Colonic mucosa (tissue), 4 donors: Measurements from ENCODE around the gene PCCA. TPM values are rescaled to one million over a fixed set of nuclear protein-coding genes. Genes with fewer than 3 reads are reported as not detected.
"Not testable (repeated sequence)": the region's sequence is repeated elsewhere in the genome, so short reads cannot be mapped to it uniquely, and the experiment has no call there.

Experiments used
- DNase-seq: peaks from one replicate; pipeline ENCODE4 v3.0.0-alpha.2; 2020
- H3K27ac ChIP-seq: fragments of 200-600 bp; one replicate; pipeline ENCODE4 v1.8.0; 2021
- H3K27me3 ChIP-seq: fragments of 200-600 bp; one replicate; pipeline ENCODE4 v1.8.0; 2021
- H3K36me3 ChIP-seq: fragments of 200-600 bp; one replicate; pipeline ENCODE4 v1.8.0; 2021
- H3K4me1 ChIP-seq: fragments of 200-600 bp; one replicate; pipeline ENCODE4 v1.8.0; 2021; ENCODE audit warnings: mild to moderate bottlenecking
- H3K4me3 ChIP-seq: fragments of 200-600 bp; one replicate; pipeline ENCODE4 v1.8.0; 2021
- H3K9ac ChIP-seq, 2 donors: one replicate each; pipeline ENCODE4 v1.7.0; 2013; ENCODE audit warnings: control low read depth in 2 of 2, low read depth in 2 of 2, low read length in 2 of 2
- H3K9me3 ChIP-seq: fragments of 200-600 bp; one replicate; pipeline ENCODE4 v1.8.0; 2021
- intact Hi-C: fragments of 100-400 bp; cut with DNase I; formaldehyde crosslinking; loops from one replicate; pipeline ENCODE4 v1.14.1; 2022
- total RNA-seq, 2 donors: library from RNA; stranded (reverse); fragmentation: NEBNext Ultra II Directional in 1 of 2; extraction: Animal tissue kit (Norgen Biotek cat#: 25700) in 1 of 2; gene quantifications; one replicate each; pipeline ENCODE4 v1.2.1, GENCODE V29; 2021
- TF ChIP-seq, protein P1 (sequence below): fragments of 200-600 bp; IDR thresholded peaks from one replicate; pipeline ENCODE4 v1.8.0; 2022; ENCODE audit warnings: antibody characterized with exemption, mild to moderate bottlenecking
- donor health status: healthy.
- donor health status: DM: no; HTN: no; CAD: no.
- donor health status: DM: no; HTN: no; CAD: no.

PCCA gene
- total RNA-seq, 2 donors from 2014 or later = 65.5 to 109 TPM

DNA sequence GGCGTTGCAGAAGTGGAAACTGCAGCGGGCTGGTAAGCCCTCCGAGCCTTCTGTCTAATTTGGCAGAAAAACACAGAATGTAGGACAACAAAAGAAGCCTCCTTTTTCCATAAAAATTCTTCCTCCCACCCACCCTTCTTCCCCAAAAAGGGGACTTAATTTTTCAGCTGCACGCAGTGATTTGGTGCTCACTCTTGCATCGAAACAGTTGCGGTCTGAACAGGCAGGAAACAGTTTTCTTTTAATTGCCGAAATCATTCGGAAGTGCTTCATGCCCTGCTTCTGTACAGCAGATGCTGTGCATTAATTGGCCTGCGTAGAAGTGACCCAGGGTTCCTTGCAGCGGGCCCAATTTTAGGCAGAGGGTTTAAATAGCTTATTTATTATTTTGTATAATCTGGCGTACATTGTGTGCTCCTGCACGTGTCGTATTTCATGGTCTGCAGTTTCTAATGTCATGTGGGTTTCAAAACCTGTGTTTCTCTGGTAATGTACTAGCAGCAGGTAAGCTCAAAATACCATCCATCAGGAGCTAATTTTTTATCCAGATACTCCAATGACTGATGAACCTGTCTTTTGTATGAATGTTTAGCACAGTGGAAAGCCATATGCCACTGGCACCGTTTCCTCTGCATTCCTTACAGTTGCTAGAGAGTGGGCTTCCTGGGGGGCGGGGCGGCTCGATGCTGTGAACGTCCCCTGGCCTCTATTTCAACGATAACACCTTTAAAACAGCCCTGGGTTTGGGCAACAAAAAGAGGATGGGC lies 433.1 kb downstream of the PCCA start:
- no peaks in the 10 kb centered on the region for H3K4me1 ChIP-seq
- H3K4me3 ChIP-seq = no peak overlapping the region
- DNase-seq = no peak
- no peak overlapping the region for H3K27ac ChIP-seq
- H3K9me3 ChIP-seq = no peaks in the 10 kb centered on the region
- intact Hi-C loops = no loop called here
- TF ChIP-seq, protein P1, sequence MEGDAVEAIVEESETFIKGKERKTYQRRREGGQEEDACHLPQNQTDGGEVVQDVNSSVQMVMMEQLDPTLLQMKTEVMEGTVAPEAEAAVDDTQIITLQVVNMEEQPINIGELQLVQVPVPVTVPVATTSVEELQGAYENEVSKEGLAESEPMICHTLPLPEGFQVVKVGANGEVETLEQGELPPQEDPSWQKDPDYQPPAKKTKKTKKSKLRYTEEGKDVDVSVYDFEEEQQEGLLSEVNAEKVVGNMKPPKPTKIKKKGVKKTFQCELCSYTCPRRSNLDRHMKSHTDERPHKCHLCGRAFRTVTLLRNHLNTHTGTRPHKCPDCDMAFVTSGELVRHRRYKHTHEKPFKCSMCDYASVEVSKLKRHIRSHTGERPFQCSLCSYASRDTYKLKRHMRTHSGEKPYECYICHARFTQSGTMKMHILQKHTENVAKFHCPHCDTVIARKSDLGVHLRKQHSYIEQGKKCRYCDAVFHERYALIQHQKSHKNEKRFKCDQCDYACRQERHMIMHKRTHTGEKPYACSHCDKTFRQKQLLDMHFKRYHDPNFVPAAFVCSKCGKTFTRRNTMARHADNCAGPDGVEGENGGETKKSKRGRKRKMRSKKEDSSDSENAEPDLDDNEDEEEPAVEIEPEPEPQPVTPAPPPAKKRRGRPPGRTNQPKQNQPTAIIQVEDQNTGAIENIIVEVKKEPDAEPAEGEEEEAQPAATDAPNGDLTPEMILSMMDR = no peak
- H3K36me3 ChIP-seq = no peaks in the 10 kb centered on the region
- H3K9ac ChIP-seq = no peak overlapping the region
- no peaks in the 10 kb centered on the region for H3K27me3 ChIP-seq

DNA sequence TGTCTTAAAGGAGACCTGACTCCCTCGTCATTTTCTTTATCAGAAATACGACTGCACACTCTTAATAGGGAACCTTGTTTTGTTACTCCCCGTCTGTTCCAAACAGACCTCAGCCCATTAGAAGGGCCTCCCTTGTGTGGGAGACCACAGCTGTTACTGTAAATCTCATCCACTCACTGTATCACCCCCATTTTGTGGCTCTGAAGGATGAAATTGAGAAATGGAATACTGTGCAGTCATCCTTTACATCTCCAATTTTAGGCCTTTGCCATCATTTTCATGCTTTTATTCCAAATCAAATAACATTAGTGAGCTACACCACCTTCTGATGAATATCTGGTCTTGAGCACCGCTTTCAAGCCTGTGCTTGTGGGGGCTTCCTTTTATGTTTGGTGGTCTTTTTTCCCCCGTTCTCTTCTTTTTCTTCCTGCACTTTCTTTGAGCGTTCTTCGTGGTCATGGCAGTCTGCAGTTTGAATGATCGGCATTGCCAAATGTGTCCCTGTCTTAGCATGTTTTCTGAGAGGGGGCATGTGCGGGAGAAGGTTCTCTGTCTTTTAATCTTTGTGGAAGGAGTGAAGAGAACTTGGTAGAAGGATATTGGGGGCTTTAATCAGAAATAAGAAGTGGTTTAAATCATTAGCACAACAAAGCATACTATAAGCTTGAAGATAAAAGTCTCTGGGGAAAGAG lies 433.9 kb downstream of the PCCA start:
- H3K27me3 ChIP-seq = no peaks in the 10 kb centered on the region
- H3K4me3 ChIP-seq = no peak overlapping the region
- TF ChIP-seq, protein P1 = no peak
- H3K36me3 ChIP-seq = no peaks in the 10 kb centered on the region
- no peak overlapping the region for H3K27ac ChIP-seq
- H3K9me3 ChIP-seq = no peaks in the 10 kb centered on the region
- no peaks in the 10 kb centered on the region for H3K4me1 ChIP-seq
- DNase-seq = no peak
- no peak overlapping the region for H3K9ac ChIP-seq
- intact Hi-C loops = no loop called here

DNA sequence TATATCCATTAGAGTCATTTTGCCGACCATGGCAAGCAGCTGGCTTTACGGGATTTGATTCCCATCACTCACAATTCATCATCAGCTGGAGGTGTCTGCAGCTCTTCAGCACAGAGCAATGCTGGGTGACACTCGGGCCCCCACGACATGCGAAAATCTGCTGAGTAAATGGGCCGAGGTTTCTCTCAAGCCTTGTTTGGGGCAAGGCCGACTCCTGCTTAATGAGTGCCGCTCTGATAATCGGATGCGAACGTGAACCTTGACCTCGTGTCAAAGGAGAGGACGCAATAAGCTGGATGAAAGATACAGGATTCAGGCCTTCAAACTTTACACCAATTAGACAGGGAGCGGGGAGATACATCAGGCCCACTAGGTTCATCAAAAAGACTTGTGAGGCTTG lies 434.5 kb downstream of the PCCA start:
- intact Hi-C loops = no loop called here
- H3K4me3 ChIP-seq = no peak overlapping the region

DNA sequence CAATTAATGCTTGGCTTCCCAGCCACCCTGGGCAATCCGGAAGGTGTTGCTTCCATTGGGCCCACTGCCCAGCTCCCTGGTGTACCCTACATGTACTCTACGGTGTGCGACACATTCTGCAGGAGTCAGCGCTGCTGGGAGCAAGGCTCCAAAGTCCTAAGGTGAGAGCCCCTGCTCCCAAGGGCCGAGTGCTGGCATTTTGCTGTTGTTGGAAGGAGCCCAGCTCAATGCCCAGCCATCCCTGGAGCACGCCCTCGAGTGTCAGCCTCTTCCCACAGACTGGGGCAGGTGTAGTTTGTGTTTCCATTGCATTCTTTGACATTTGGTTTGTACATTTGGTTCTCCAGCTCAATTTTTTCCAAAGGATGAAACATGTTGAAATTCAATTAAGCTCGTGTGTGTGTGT lies 435.1 kb downstream of the PCCA start:
- DNase-seq = no peak
- intact Hi-C loops = no loop called here
- H3K27me3 ChIP-seq = no peaks in the 10 kb centered on the region
- no peak overlapping the region for H3K9ac ChIP-seq
- TF ChIP-seq, protein P1 = no peak
- no peak overlapping the region for H3K4me3 ChIP-seq
- no peaks in the 10 kb centered on the region for H3K4me1 ChIP-seq
- H3K36me3 ChIP-seq = no peaks in the 10 kb centered on the region
- no peak overlapping the region for H3K27ac ChIP-seq
- no peaks in the 10 kb centered on the region for H3K9me3 ChIP-seq

More for the DNA sequence above, 434.5 kb downstream of the PCCA start:
- Histone ChIP-seq H3K9me3 (no peaks in the 10 kb centered on the region), H3K9ac (no peak overlapping the region), H3K4me1 (no peaks in the 10 kb centered on the region), H3K27me3 (no peaks in the 10 kb centered on the region), H3K36me3 (no peaks in the 10 kb centered on the region), H3K27ac (no peak overlapping the region)
- TF ChIP-seq, protein P1 = no peak
- no peak for DNase-seq

DNA sequence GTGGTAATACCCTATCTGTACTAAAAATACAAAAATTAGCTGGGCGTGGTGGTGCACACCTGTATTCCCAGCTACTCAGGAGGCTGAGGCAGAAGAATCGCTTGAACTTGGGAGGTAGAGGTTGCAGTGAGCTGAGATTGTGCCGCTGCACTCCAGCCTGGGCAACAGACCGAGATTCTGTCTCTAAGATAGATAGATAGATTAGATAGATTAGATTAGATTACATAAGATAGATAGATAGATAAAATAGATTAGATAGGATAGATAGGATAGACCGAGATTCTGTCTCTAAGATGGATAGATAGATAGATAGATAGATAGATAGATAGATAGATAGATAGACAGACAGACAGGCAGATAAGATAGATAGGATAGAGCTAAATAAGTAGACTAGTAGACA lies 435.8 kb downstream of the PCCA start:
- H3K27me3 ChIP-seq, DNase-seq, H3K4me1 ChIP-seq, intact Hi-C loops, H3K9ac ChIP-seq, H3K9me3 ChIP-seq, H3K4me3 ChIP-seq, H3K27ac ChIP-seq, H3K36me3 ChIP-seq: not testable (repeated sequence)
